K562 (cell line): ENCODE results near the gene FAM167B. TPM values are rescaled to one million over a fixed set of nuclear protein-coding genes. Genes with fewer than 3 reads are reported as not detected.

Experiments used
- ATAC-seq: fragments of 200-7000 bp; cut with Tn5 transposase; 3 replicates; pipeline ENCODE4 v1.9.1; 2020; ENCODE audit warnings: moderate library complexity
- BruUV-seq: library from RNA; stranded (reverse); fragments of 400-500 nt; replicated peaks from 2 replicates; lab custom pipeline; 2021; lab: Mats Ljungman, UMichigan
- CTCF ChIA-PET: fragments of 300-600 bp; formaldehyde crosslinking; extraction: SDS; loops from one replicate; lab custom pipeline; 2021; ENCODE audit warnings: low intra/inter-chr PET ratio; lab: Yijun Ruan, JAX
- POLR2A ChIA-PET: fragments of 300-600, 350-650 bp; sonication (Branson Sonifier 250); formaldehyde crosslinking; extraction: SDS; loops from one replicate; lab custom pipeline; 2021; ENCODE audit warnings: antibody characterized with exemption, inconsistent platforms; lab: Yijun Ruan, JAX
- DNase-seq, 4 experiments: peaks; one replicate each; pipeline versions ENCODE4 v3.0.0 to v3.0.0-alpha.2; 2011 to 2018; ENCODE audit warnings: low spot score in 3 of 4, mixed read lengths in 3 of 4; ENCODE audit errors: extremely low read depth in 1 of 4
- FAIRE-seq: peaks from 2 replicates; lab custom pipeline; 2011; peaks lifted over from hg19 to GRCh38; lab: Jason Lieb, UNC
- H2AFZ ChIP-seq: 2 replicates; pipeline ENCODE4 v1.6.0; 2011; ENCODE audit warnings: low read depth, low read length, control low read depth, inconsistent platforms
- H3K27ac ChIP-seq: fragments of 200-600 bp; 3 replicates; pipeline ENCODE4 v1.8.0; 2011; ENCODE audit warnings: low read depth, mild to moderate bottlenecking, control low read depth, inconsistent platforms, low read length, moderate library complexity, mixed read lengths; ENCODE audit errors: extremely low read depth
- H3K27me3 ChIP-seq, 2 experiments: fragments of 300-600 bp in 1 of 2; 2 replicates in 1 of 2; 3 replicates in 1 of 2; pipeline versions ENCODE4 v1.6.0 to v1.8.0; 2011; ENCODE audit warnings: inconsistent platforms in 2 of 2, low read length in 2 of 2, mild to moderate bottlenecking in 1 of 2, mixed read lengths in 1 of 2, moderate library complexity in 1 of 2; ENCODE audit not compliant: control insufficient read depth in 2 of 2, insufficient read depth in 2 of 2
- H3K36me3 ChIP-seq: fragments of 300-600 bp; 3 replicates; pipeline ENCODE4 v1.8.0; 2011; ENCODE audit warnings: mild to moderate bottlenecking, low read length, inconsistent platforms; ENCODE audit not compliant: control insufficient read depth, insufficient read depth
- H3K4me1 ChIP-seq, 2 experiments: fragments of 200-600 bp in 1 of 2; replicated peaks in 1 of 2; 2 replicates in 1 of 2; 3 replicates in 1 of 2; pipeline versions ENCODE4 v1.5.1 to v1.8.0; 2011; ENCODE audit warnings: inconsistent platforms in 2 of 2, low read length in 2 of 2, mild to moderate bottlenecking in 1 of 2, mixed read lengths in 1 of 2, moderate library complexity in 1 of 2; ENCODE audit not compliant: control insufficient read depth in 2 of 2, insufficient read depth in 2 of 2
- H3K4me2 ChIP-seq: 2 replicates; pipeline ENCODE4 v1.6.1; 2011; ENCODE audit warnings: low read length, control low read depth, inconsistent platforms, mixed read lengths; ENCODE audit not compliant: insufficient read depth
- H3K4me3 ChIP-seq: fragments of 200-600 bp; sonication (generic), shearing (Covaris generic); 2 replicates; pipeline ENCODE4 v1.5.1; 2016; ENCODE audit warnings: control low read depth, inconsistent platforms
- H3K79me2 ChIP-seq: fragments of 200-600 bp; 3 replicates; pipeline ENCODE4 v1.8.0; 2011; ENCODE audit warnings: low read length, inconsistent platforms; ENCODE audit not compliant: control insufficient read depth, insufficient read depth
- H3K9ac ChIP-seq, 2 experiments: 2 replicates each; pipeline versions ENCODE4 v1.6.0 to v1.6.1; 2011; ENCODE audit warnings: low read depth in 2 of 2, low read length in 2 of 2, control low read depth in 1 of 2, inconsistent platforms in 1 of 2, mild to moderate bottlenecking in 1 of 2, mixed read lengths in 1 of 2; ENCODE audit not compliant: insufficient read depth in 1 of 2
- H3K9me1 ChIP-seq: one replicate; pipeline ENCODE4 v1.6.0; 2011; ENCODE audit warnings: inconsistent platforms, mild to moderate bottlenecking, low read length, moderate library complexity; ENCODE audit not compliant: control insufficient read depth, insufficient read depth
- H3K9me3 ChIP-seq: replicated peaks from 2 replicates; pipeline ENCODE4 v1.5.1; 2011; ENCODE audit warnings: low read depth, low read length, inconsistent platforms; ENCODE audit not compliant: control insufficient read depth, insufficient read depth
- H4K20me1 ChIP-seq: replicated peaks from 2 replicates; pipeline ENCODE4 v1.6.1; 2011; ENCODE audit warnings: low read length, inconsistent platforms, mixed read lengths; ENCODE audit not compliant: control insufficient read depth, insufficient read depth
- ATF7 ChIP-seq: fragments of 450-650 bp; IDR thresholded peaks from 2 replicates; pipeline ENCODE4 v1.7.1; 2014; ENCODE audit warnings: mild to moderate bottlenecking, moderate library complexity
- CTCF ChIP-seq, 3 experiments: IDR thresholded peaks in 2 of 3; conservative IDR thresholded peaks in 1 of 3; 2 replicates each; pipeline ENCODE4 v1.5.1; 2011 to 2012; ENCODE audit warnings: low read length in 3 of 3, mild to moderate bottlenecking in 3 of 3, control low read depth in 2 of 3, improper control_type of control experiment in 1 of 3, inconsistent platforms in 1 of 3, low read depth in 1 of 3, mixed read lengths in 1 of 3, moderate library complexity in 1 of 3; ENCODE audit not compliant: insufficient read depth in 2 of 3
- FOXK2 ChIP-seq, 2 experiments: fragments of 450-650 bp; IDR thresholded peaks in 1 of 2; conservative IDR thresholded peaks in 1 of 2; 2 replicates each; pipeline ENCODE4 v1.6.1; 2016; ENCODE audit warnings: low read depth in 2 of 2, mild to moderate bottlenecking in 1 of 2
- GTF2A2 ChIP-seq: IDR thresholded peaks from 2 replicates; pipeline ENCODE4 v1.6.1; 2016; ENCODE audit warnings: mild to moderate bottlenecking, missing genetic modification characterization, missing compliant biosample characterization
- HDAC3 ChIP-seq: fragments of 450-650 bp; IDR thresholded peaks from 2 replicates; pipeline ENCODE4 v1.6.1; 2018; ENCODE audit warnings: borderline replicate concordance, mild to moderate bottlenecking, moderate library complexity; ENCODE audit not compliant: partially characterized antibody
- IRF1 ChIP-seq: sonication (generic); formaldehyde crosslinking; IDR thresholded peaks from 2 replicates; pipeline ENCODE4 v1.8.0; 2022; ENCODE audit warnings: missing genetic modification reagents, mild to moderate bottlenecking, borderline replicate concordance
- MEIS2 ChIP-seq: fragments of 450-650 bp; IDR thresholded peaks from 2 replicates; pipeline ENCODE4 v1.6.1; 2014; ENCODE audit warnings: mild to moderate bottlenecking; ENCODE audit not compliant: partially characterized antibody
- NONO ChIP-seq, 2 experiments: fragments of 200-400 bp in 1 of 2; fragments of 450-650 bp in 1 of 2; formaldehyde crosslinking in 1 of 2; IDR thresholded peaks; 2 replicates each; pipeline ENCODE4 v1.6.1; 2017; ENCODE audit warnings: low read depth in 2 of 2, mild to moderate bottlenecking in 2 of 2, moderate library complexity in 2 of 2, low read length in 1 of 2
- PRDM10 ChIP-seq: fragments of 450-650 bp; IDR thresholded peaks from 2 replicates; pipeline ENCODE4 v1.6.1; 2018; ENCODE audit not compliant: partially characterized antibody
- RNF219 ChIP-seq: fragments of 250-450 bp; sonication (Bioruptor Pico); IDR thresholded peaks from 2 replicates; pipeline ENCODE4 v1.5.0; 2022; ENCODE audit warnings: mild to moderate bottlenecking
- TCFL5 ChIP-seq: fragments of 250-450 bp; sonication (Bioruptor Pico); conservative IDR thresholded peaks from 2 replicates; pipeline ENCODE4 v1.6.1; 2021; ENCODE audit warnings: mild to moderate bottlenecking, moderate library complexity, matching md5 sums
- WGBS: fragments of 100-300 bp; shearing (Covaris generic); methylation state at CpG from one replicate; pipeline ENCODE4 v1.1.6; 2016; ENCODE audit warnings: low coverage, mixed read lengths; ENCODE audit not compliant: insufficient coverage; ENCODE audit errors: missing lambda C conversion rate; 5-methylcytosine and 5-hydroxymethylcytosine counted together
- in situ Hi-C: fragments of 300-500 bp; cut with MboI; formaldehyde crosslinking; loops from 4 replicates; pipeline ENCODE4 v1.15.0; 2018; ENCODE audit warnings: inconsistent platforms, mixed read lengths
- intact Hi-C: fragments of 100-400 bp; cut with micrococcal nuclease; formaldehyde crosslinking; loops from 2 replicates; pipeline ENCODE4 v1.14.2; 2022
- polyA plus RNA-seq, 8 experiments: library from polyadenylated mRNA; depleted of rRNA in 4 of 8; stranded (reverse) in 5 of 8; unstranded in 3 of 8; fragments of >200 nt; fragmentation: Nextera tagmentation in 2 of 8; fragmentation: Illumina TruSeq in 1 of 8; extraction: Ambion mirVana in 2 of 8; extraction: Trizol in 1 of 8; gene quantifications; 2 replicates each; pipeline versions ENCODE4 v1.2.1 to v1.2.3, GENCODE V29; 2011 to 2014; ENCODE audit warnings: inconsistent platforms in 1 of 8, missing spikeins in 1 of 8
- total RNA-seq, 7 experiments: library from RNA; depleted of rRNA in 6 of 7; stranded (reverse); fragments of >200 nt in 6 of 7; fragmentation: Illumina TruSeq in 2 of 7; extraction: Trizol in 2 of 7; gene quantifications; 2 replicates each; pipeline versions ENCODE4 v1.2.1 to v1.2.3, GENCODE V29; 2011 to 2021; ENCODE audit warnings: low replicate concordance in 1 of 7

The FAM167B gene
- total and polyA plus RNA-seq, 9 of the 15 experiments (the other 6 are each of a cell fraction or from before 2014, with no cell fraction given) = not detected

- Histone ChIP-seq H3K9me1 (peaks cover 4% of the 10 kb centered on the region), H3K36me3 (peaks cover 48% of the 10 kb centered on the region), H3K27ac (no peak overlapping the region), H3K4me1 (peaks cover 16 to 17% of the 10 kb centered on the region in 2 experiments; a peak in 4 of 5 replicates), H2AFZ (no peak overlapping the region), H3K4me2 (no peak overlapping the region), H3K9ac (no peak overlapping the region), H3K27me3 (no peaks in the 10 kb centered on the region), H4K20me1 (no peaks in the 10 kb centered on the region), H3K4me3 (no peak overlapping the region), H3K79me2 (no peaks in the 10 kb centered on the region), H3K9me3 (no peaks in the 10 kb centered on the region)
- 79% methylated on average over 8 of the region's 8 CpGs for WGBS
- ATAC-seq = peak; percentile 3
- POLR2A ChIA-PET = interaction anchor here (0.8 to 2.3 kb wide), 7 partner anchors 9 to 75 kb away, joined by 3 to 8 read pairs (median 6); no protein-coding TSS in a partner anchor
- no peak for FAIRE-seq
- no TSS peak for BruUV-seq
- CTCF ChIA-PET = no interaction called here
- intact Hi-C loops (no loop called here), in situ Hi-C loops (no loop called here)
- no peak for TF ChIP-seq GTF2A2 (tag)
- TF ChIP-seq FOXK2 (conservative IDR thresholded peaks at IDR 0.05 in 1 of 2, IDR thresholded peaks at IDR 0.05 in 1 of 2; ENCODE audit: low read depth in 2 of 2) = peak in 1 of 2 experiments; percentile 81; a peak in 2 of 4 replicates
- TF ChIP-seq NONO (IDR thresholded peaks at IDR 0.05; ENCODE audit: low read depth in 2 of 2, low read length in 1 of 2) = 0 out of 4 replicates have a peak, but pooled peaks of 1 of the 2 experiments have one; percentile 54
- TF ChIP-seq IRF1 (CRISPR knock-in tag) = no peak
- TF ChIP-seq PRDM10 = peak; percentile 98
- no peak for TF ChIP-seq HDAC3
- TF ChIP-seq ATF7 = peak; percentile 62
- no peak for TF ChIP-seq TCFL5 (CRISPR knock-in tag)
- no peak for TF ChIP-seq RNF219
- no peak for TF ChIP-seq MEIS2
- no peak for TF ChIP-seq CTCF (IDR thresholded peaks at IDR 0.05 in 2 of 3, conservative IDR thresholded peaks at IDR 0.05 in 1 of 3; ENCODE audit: insufficient read depth in 2 of 3, low read depth in 1 of 3, low read length in 3 of 3)
- DNase-seq = no peak
These were observed 14.3 kb upstream of the FAM167B start for GRCh38 chr1:32232558-32233304.
